HG03196 (cell line): ENCODE measurements around the gene TEP1.

Experiments used
- ATAC-seq: cut with Tn5 transposase; IDR thresholded peaks from one replicate; pipeline ENCODE4 v1.9.1; 2021; ENCODE audit not compliant: unreplicated experiment

Gene TEP1

DNA sequence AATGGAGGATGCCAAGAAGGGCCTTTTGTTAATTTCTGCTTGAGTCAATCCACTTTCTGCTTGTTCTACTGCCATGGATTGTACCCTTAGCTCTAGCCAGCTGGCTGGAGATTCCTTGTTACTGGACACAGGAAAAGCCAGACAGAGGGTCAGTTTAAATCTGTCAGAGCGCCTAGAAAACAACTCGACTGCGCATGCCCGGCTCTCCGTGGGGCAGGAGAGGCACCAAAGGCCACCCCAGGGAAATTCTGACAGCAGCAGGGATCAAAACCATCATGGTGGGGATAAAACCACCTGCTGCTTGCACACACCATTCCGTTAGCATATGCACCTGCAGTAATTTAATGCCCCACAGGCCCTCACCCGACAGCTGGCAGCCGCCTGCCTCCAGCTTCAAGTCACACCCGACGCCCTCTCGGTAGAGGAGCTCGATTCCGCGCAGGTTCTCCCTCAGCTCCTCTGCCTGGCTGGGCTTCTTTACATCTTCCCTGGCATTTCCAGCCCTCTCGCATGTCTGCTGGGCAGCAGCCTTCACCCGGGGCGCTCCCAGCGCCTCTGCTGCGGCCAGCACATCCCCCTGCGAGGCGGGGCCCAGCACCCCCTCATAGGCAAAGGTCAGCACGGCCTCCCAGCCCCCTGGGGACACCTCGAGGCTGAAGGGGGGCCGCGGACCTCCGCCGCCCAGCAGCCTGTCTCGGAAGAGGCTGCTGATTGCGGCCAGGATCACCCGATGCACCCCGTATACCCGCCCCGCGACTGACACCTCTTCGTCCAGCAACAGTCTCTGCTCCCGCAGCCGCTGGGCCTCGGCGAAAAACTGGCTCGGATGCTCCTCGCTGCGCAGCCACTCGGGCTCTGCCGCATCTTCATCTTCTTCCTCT lies 21.6 kb upstream of the TEP1 start:
- ATAC-seq: no peak

DNA sequence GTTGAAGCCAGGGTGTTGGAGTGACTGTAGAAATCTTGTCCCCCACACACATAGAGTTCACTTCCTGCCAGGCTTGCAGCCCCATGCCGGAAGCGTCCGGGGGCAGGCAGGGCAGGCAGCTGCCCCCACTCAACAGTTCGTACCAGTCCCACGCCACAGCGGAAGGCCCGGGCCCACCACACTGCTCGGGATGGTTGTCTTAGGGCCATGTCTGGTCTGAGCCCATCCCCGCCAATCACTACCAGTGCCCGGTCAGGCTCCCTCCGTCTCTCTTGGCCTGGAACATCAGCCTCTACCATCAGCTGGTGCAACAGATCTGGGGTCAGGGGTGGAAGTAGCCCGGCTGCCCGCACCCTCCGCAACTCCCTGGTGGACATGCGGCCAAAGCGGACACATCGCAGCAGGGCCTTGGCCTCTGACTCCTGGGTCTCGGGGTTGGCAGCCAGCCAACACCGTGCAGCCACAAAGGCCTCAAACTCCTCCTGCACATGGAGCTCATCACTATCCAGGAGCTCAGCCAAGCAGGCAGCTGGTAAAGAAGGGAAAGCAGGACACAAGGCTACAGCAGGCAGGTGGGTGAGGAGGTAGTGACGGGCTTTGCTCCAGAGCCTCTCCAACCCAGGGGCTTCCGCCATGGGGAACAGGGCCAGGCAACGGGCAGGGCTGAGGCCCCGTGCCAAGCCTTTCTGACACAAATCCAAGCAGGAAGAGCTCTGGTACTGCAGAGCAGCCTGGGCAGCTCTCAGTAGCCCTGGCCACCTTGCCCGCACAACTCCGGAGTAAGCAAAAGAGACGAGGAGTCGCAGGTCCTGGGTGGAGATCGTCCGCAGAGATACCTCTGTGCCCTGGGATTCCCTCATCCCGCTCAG lies 16.7 kb upstream of the TEP1 start:
- ATAC-seq: no peak

DNA sequence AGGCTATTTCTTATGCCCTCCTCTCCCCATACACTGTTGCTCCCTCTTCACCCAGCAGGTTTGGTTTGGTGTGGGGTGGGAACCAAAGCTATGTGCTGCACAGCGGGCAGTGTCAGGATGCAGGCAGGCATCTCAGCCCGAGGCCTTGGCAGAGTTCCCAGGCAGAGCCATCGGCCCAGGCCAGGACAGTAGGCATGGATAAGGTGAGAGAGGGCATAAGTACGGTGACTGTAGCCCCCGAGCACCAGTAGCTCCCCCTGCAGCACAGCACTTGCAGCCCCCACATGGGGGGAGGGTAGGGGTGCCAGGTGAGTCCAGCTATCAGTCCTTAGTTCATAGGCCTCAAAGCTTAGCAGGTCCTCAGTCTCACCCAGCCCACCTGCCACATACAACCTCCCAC lies 15.5 kb upstream of the TEP1 start:
- no peak for ATAC-seq

DNA sequence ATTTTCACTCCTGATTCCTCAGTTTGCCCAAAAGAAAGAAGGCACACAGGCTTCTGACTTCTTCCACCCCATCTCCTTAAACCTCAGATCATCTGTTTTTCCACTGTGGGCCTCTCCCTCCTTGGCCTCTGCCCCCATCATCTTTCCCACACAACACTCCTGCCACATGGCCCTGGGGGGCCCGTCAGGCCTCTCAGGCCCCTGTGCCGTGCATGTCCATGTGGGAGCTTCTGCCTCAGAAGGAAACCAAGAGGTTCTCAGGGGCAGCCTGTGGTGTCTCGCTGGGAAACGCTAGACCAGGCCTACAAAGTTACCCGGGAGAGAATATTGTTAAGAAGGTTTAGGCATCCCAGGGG lies 14.7 kb upstream of the TEP1 start:
- ATAC-seq: peak; percentile 24

GRCh38 chr14:20427231-20428009 lies 14.1 kb upstream of the TEP1 start:
- peak; percentile 61 for ATAC-seq

GRCh38 chr14:20424851-20425250 lies 11.6 kb upstream of the TEP1 start:
- ATAC-seq: no peak

GRCh38 chr14:20422886-20423285 lies 9.6 kb upstream of the TEP1 start:
- no peak for ATAC-seq

- no peak for ATAC-seq
Measured at GRCh38 chr14:20421267-20421666, 8.0 kb upstream of the TEP1 start.

- no peak for ATAC-seq
Measured at GRCh38 chr14:20419419-20419818, 6.1 kb upstream of the TEP1 start.

- ATAC-seq: no peak
Measured at GRCh38 chr14:20418501-20418909, 5.2 kb upstream of the TEP1 start.

DNA sequence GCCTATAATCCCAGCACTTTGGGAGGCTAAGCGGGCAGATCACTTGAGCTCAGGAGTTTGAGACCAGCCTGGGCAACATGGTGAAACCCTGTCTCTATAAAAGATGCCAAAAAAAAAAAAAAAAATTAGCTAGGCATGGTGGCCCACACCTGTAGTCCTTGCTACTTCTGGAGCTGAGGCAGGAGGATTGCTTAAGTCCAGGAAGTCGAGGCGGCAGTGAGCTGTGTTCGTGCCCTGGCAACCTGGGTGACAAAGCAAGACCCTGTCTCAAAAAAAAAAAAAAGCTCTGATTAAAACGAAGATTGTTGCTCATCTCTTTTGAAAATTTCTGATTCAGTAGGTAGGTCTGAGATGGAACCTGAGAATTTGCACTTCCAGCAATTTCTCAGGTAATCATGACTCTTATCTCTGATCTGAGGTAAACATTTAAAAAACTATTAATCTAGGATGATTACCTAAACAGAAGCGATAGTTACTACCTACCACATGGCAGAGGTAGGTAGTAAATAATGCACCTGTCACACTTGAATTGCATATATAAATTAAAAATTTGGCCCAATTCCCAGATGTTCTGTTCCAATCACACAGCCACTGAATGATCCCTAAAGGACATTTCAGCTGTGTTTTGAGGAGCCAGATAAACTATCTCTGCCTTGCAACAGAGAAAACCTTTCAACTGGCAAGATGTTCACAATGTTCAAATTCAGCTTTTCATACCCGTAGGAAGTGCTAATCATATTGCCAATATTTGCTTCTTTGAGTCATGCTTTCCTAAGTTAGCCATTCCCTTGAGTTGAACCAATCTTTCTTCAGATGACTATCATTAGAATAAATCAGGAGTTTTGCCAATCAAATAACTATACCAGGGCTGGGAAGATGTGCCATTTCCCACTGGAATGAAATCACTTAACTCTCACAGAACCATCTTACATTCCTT lies 4.2 kb upstream of the TEP1 start:
- no peak for ATAC-seq

- no peak for ATAC-seq
Measured at GRCh38 chr14:20416223-20416622, 2.9 kb upstream of the TEP1 start.

DNA sequence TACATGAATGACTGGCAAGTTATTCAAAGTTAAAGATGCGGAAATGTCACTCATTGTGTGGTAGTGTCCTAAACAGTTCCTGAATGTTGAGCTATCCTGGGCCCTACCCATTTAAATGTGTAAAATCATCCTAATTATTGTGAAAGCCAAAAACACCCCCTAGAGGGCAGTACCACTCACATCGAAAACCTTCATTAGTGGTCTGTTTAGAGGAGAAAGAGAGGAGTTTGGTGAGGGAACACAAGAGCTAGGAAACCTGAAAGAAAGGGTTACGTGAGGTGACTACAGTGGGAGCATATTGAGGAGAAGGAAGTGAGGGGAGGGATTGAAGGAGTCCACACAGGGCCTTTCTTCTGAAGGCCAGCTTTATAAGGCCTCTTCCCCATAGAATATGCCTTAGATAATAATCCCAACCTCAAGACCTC lies 2.5 kb upstream of the TEP1 start:
- no peak for ATAC-seq

DNA sequence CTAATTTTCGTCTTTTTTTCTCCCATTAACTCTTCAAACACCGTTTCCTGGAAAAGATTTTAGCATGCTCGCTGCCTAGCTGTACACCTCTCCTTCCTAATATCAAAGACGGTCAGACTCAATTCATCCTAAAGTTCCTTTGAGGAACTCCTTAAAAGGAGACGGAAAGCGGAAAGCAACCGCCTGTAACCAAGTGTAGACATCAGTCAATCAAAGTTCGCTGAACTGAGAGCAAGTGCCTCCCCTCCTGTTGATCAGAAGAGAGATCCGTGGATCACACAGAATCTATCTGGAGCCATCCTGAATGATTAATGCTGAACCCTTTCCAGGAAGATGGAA lies 412 bp upstream of the TEP1 start:
- ATAC-seq: peak; percentile 32

- ATAC-seq: peak; percentile 42
Measured at GRCh38 chr14:20412411-20412810, 890 bp downstream of the TEP1 start.

- no peak for ATAC-seq
Measured at GRCh38 chr14:20409226-20409625, 4.1 kb downstream of the TEP1 start.

- no peak for ATAC-seq
Measured at GRCh38 chr14:20403521-20403920, 9.8 kb downstream of the TEP1 start.

DNA sequence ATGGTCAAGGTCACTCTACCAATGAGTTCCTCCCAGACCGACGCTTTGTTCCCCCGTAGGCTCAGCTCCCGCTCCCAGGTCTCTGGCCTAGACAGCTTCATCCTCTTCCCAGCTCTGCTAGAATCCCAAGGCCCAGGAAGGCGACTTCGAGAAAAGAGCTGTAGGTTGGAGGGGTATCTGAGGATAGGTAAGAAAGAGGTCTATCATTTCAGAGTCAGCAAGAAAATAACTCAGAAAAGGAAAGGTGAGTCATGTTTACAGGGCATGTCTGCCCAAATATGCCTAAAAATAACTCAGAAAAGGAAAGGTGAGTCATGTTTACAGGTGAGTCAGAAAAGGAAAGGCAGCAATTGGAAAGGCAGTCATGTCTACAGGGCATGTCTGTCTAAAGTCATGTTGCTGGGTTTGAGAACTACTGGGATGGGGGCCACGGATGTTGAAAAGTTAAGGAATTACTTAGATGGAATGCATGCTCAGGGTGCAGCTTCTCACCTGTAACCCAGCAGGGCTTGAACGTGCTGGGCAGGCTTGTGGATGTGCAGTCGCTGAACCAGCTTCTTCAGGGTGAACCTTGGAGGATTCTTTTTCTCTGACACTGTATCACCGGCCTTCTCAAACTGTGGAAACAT lies 12.2 kb downstream of the TEP1 start:
- ATAC-seq: no peak

DNA sequence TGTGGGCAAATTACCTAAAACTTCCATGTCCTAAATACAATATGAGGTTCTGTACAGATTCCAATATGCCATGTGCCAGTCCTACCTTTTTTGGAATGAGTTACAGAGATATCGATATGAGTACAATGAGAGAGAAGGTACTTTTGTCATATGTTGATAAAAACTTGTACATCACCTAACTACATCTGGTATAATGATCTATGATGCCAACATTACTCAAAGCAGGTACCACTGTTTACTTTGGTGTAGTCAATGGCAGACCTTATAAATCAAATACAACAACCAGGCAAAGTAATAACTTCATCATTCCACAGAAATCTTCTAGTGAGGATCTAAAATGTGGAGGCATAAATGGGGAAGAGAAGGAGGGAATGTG lies 12.7 kb downstream of the TEP1 start:
- no peak for ATAC-seq

GRCh38 chr14:20397511-20397910 lies 15.8 kb downstream of the TEP1 start:
- ATAC-seq: no peak
